Keratinocyte (primary cell): Measurements from ENCODE around the gene PLPPR2. TPM values are rescaled to one million over a fixed set of nuclear protein-coding genes. Genes with fewer than 3 reads are reported as not detected.
"Not testable (repeated sequence)": the region's sequence is repeated elsewhere in the genome, so short reads cannot be mapped to it uniquely, and the experiment has no call there.

Experiments
- DNase-seq: peaks from one replicate; pipeline ENCODE4 v3.0.0-alpha.2; 2011; ENCODE audit warnings: low read depth, missing footprints, low spot score
- FAIRE-seq: peaks from 2 replicates; lab custom pipeline; 2011; peaks lifted over from hg19 to GRCh38; lab: Jason Lieb, UNC
- H2AFZ ChIP-seq: 2 replicates; pipeline ENCODE4 v1.6.0; 2012; ENCODE audit warnings: low read length, control low read depth, inconsistent platforms; ENCODE audit not compliant: control insufficient read depth
- H3K27ac ChIP-seq: 2 replicates; pipeline ENCODE4 v1.5.1; 2011; ENCODE audit warnings: low read length; ENCODE audit not compliant: control insufficient read depth, insufficient read depth
- H3K27me3 ChIP-seq: 3 replicates; pipeline ENCODE4 v1.6.0; 2011; ENCODE audit warnings: low read length; ENCODE audit not compliant: control insufficient read depth, insufficient read depth; ENCODE audit errors: extremely low read depth
- H3K36me3 ChIP-seq, 2 experiments: 2 replicates in 1 of 2; 3 replicates in 1 of 2; pipeline ENCODE4 v1.5.1; 2011; ENCODE audit warnings: low read length in 2 of 2, mild to moderate bottlenecking in 1 of 2; ENCODE audit not compliant: control insufficient read depth in 2 of 2, insufficient read depth in 2 of 2; ENCODE audit errors: extremely low read depth in 1 of 2
- H3K4me1 ChIP-seq: 3 replicates; pipeline ENCODE4 v1.5.1; 2011; ENCODE audit warnings: low read length; ENCODE audit not compliant: control insufficient read depth, insufficient read depth; ENCODE audit errors: extremely low read depth
- H3K4me2 ChIP-seq: 3 replicates; pipeline ENCODE4 v1.6.0; 2011; ENCODE audit warnings: low read depth, low read length; ENCODE audit not compliant: control insufficient read depth, insufficient read depth; ENCODE audit errors: extremely low read depth
- H3K4me3 ChIP-seq, 3 experiments: fragments of 200-600 bp in 1 of 3; sonication (generic) in 1 of 3; 2 replicates in 2 of 3; 3 replicates in 1 of 3; pipeline ENCODE4 v1.5.1; 2011 to 2016; ENCODE audit warnings: low read length in 3 of 3, mild to moderate bottlenecking in 3 of 3, control low read depth in 2 of 3, inconsistent platforms in 1 of 3, low read depth in 1 of 3, mixed read lengths in 1 of 3, mixed run types in 1 of 3, moderate library complexity in 1 of 3; ENCODE audit not compliant: control insufficient read depth in 2 of 3, insufficient read depth in 2 of 3; ENCODE audit errors: extremely low read depth in 1 of 3
- H3K79me2 ChIP-seq: 2 replicates; pipeline ENCODE4 v1.6.0; 2012; ENCODE audit warnings: low read length; ENCODE audit not compliant: control insufficient read depth, insufficient read depth
- H3K9ac ChIP-seq: 3 replicates; pipeline ENCODE4 v1.6.0; 2011; ENCODE audit warnings: low read length; ENCODE audit not compliant: control insufficient read depth, insufficient read depth; ENCODE audit errors: extremely low read depth
- H3K9me1 ChIP-seq: 3 replicates; pipeline ENCODE4 v1.6.0; 2011; ENCODE audit warnings: low read length; ENCODE audit not compliant: control insufficient read depth, insufficient read depth; ENCODE audit errors: extremely low read depth
- H3K9me3 ChIP-seq: 2 replicates; pipeline ENCODE4 v1.5.1; 2012; ENCODE audit warnings: low read depth, low read length; ENCODE audit not compliant: control insufficient read depth
- H4K20me1 ChIP-seq: 3 replicates; pipeline ENCODE4 v1.6.0; 2011; ENCODE audit warnings: low read length; ENCODE audit not compliant: control insufficient read depth, insufficient read depth; ENCODE audit errors: extremely low read depth
- EZH2 ChIP-seq: IDR thresholded peaks from one replicate; pipeline ENCODE4 v1.6.1; 2012; ENCODE audit warnings: inconsistent platforms, mild to moderate bottlenecking, low read length, moderate library complexity
- dilution Hi-C: fragments of 300-500 bp; cut with MboI; formaldehyde crosslinking; loops from one replicate; pipeline ENCODE4 v1.7.0; 2020; ENCODE audit warnings: low sequenced_read_pairs; ENCODE audit not compliant: extremely low pct_ligation_motif_present
- polyA plus RNA-seq, 5 experiments: library from polyadenylated mRNA; depleted of rRNA in 3 of 5; stranded (reverse) in 3 of 5; stranded (forward) in 1 of 5; unstranded in 1 of 5; fragments of >200 nt; gene quantifications; 1 replicate in 1 of 5; 2 replicates in 3 of 5; 3 replicates in 1 of 5; pipeline versions ENCODE4 v1.2.1 to v1.2.3, GENCODE V29; 2011 to 2012; ENCODE audit warnings: missing spikeins in 2 of 5, low read depth in 1 of 5, low replicate concordance in 1 of 5
- TF ChIP-seq, protein P1 (sequence below), 3 experiments: IDR thresholded peaks in 1 of 3; conservative IDR thresholded peaks in 1 of 3; optimal IDR thresholded peaks in 1 of 3; 2 replicates in 2 of 3; 3 replicates in 1 of 3; pipeline versions ENCODE3 to v1.5.1; 2011; ENCODE audit warnings: low read length in 3 of 3, mild to moderate bottlenecking in 3 of 3, moderate library complexity in 2 of 3, control low read depth in 1 of 3, inconsistent platforms in 1 of 3; ENCODE audit not compliant: insufficient read depth in 2 of 3; ENCODE audit errors: extremely low read depth in 1 of 3

PLPPR2 gene
- polyA plus RNA-seq, 1 donor (not counting 4 experiments of a cell fraction or from before 2014, with no cell fraction given): 3.5 TPM

DNA sequence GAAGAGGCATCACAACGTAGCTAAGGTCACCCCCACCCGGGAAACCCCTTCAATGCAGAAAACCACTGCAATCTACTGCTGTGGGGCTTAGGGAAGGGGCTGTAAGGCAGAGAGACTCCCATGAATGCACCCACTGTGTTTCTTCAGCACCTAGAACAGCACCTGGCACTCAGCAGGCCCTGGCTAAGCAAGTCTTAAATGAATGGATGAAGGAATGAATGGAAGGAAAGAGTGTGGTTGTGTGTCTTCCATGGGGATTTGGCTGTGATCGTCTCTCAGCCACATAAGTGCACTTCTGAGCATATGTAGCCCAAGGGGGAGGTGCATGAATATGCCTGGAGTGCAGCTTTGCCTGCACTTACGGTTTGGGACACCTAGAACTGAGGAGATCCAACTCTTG, 6.1 kb upstream of the PLPPR2 start:
- peaks cover 20% of the 10 kb centered on the region for H3K4me1 ChIP-seq
- no peaks in the 10 kb centered on the region for H3K9me3 ChIP-seq
- no peak for TF ChIP-seq EZH2
- TF ChIP-seq, protein P1, sequence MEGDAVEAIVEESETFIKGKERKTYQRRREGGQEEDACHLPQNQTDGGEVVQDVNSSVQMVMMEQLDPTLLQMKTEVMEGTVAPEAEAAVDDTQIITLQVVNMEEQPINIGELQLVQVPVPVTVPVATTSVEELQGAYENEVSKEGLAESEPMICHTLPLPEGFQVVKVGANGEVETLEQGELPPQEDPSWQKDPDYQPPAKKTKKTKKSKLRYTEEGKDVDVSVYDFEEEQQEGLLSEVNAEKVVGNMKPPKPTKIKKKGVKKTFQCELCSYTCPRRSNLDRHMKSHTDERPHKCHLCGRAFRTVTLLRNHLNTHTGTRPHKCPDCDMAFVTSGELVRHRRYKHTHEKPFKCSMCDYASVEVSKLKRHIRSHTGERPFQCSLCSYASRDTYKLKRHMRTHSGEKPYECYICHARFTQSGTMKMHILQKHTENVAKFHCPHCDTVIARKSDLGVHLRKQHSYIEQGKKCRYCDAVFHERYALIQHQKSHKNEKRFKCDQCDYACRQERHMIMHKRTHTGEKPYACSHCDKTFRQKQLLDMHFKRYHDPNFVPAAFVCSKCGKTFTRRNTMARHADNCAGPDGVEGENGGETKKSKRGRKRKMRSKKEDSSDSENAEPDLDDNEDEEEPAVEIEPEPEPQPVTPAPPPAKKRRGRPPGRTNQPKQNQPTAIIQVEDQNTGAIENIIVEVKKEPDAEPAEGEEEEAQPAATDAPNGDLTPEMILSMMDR (optimal IDR thresholded peaks at IDR 0.05 in 1 of 3, IDR thresholded peaks at IDR 0.05 in 1 of 3, conservative IDR thresholded peaks at IDR 0.05 in 1 of 3; ENCODE audit: extremely low read depth in 1 of 3, insufficient read depth in 2 of 3, low read length in 3 of 3): no peak
- no peaks in the 10 kb centered on the region for H3K27me3 ChIP-seq
- no peaks in the 10 kb centered on the region for H3K79me2 ChIP-seq
- no peak overlapping the region for H3K27ac ChIP-seq
- H4K20me1 ChIP-seq: no peaks in the 10 kb centered on the region
- no peak overlapping the region for H3K9ac ChIP-seq
- H3K9me1 ChIP-seq: peaks cover 4% of the 10 kb centered on the region
- dilution Hi-C loops: no loop called here
- H3K4me3 ChIP-seq: no peak overlapping the region
- no peak overlapping the region for H3K4me2 ChIP-seq
- FAIRE-seq (no peak), DNase-seq (no peak)
- no peaks in the 10 kb centered on the region for H3K36me3 ChIP-seq
- H2AFZ ChIP-seq: no peak overlapping the region

- H3K4me3 ChIP-seq, H3K9me1 ChIP-seq, H3K79me2 ChIP-seq, H3K9me3 ChIP-seq, H2AFZ ChIP-seq, DNase-seq, H3K27ac ChIP-seq, H4K20me1 ChIP-seq, FAIRE-seq, H3K36me3 ChIP-seq, H3K4me2 ChIP-seq, H3K27me3 ChIP-seq, dilution Hi-C loops, H3K4me1 ChIP-seq, H3K9ac ChIP-seq: not testable (repeated sequence)
Observed at GRCh38 chr19:11354102-11354501, 1.1 kb upstream of the PLPPR2 start.

DNA sequence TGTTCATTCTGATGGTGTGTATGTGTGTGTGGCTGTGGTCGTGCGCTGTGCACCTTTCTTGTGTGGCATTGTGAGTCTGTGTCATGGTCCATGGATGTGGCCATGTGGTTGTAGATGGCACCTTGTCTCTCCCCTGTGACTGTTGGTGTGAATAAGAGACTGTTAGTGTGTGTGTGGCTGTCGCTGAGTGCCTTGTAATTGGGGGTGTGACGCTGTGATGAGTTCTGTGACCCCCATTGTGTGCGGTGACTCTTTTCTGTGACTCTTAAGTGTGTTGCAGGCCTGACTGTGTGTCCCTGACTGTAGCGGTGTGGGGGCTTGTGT, 804 bp downstream of the PLPPR2 start:
- TF ChIP-seq, protein P1 (optimal IDR thresholded peaks at IDR 0.05 in 1 of 3, IDR thresholded peaks at IDR 0.05 in 1 of 3, conservative IDR thresholded peaks at IDR 0.05 in 1 of 3; ENCODE audit: extremely low read depth in 1 of 3, insufficient read depth in 2 of 3, low read length in 3 of 3): no peak
- no peak for TF ChIP-seq EZH2
- Histone ChIP-seq H4K20me1 (no peaks in the 10 kb centered on the region), H3K79me2 (no peaks in the 10 kb centered on the region), H3K27me3 (no peaks in the 10 kb centered on the region), H3K27ac (no peak overlapping the region), H3K36me3 (no peaks in the 10 kb centered on the region), H3K4me1 (peaks cover 12% of the 10 kb centered on the region), H2AFZ (no peak overlapping the region), H3K9me3 (no peaks in the 10 kb centered on the region), H3K9me1 (peaks cover 2% of the 10 kb centered on the region), H3K4me3 (peak overlapping the region; percentile 51 to 71 (median 62)), H3K4me2 (peak overlapping the region; percentile 89), H3K9ac (peak overlapping the region; percentile 33)
- FAIRE-seq (no peak), DNase-seq (no peak)
- dilution Hi-C loops: no loop called here
